Hepatocyte (in vitro differentiated cells): Measurements from ENCODE around the gene COL4A2.

Experiments
- CTCF ChIP-seq: fragments of 200-600 bp; sonication (generic); IDR thresholded peaks from 2 replicates; pipeline ENCODE4 v1.5.1; 2016; ENCODE audit warnings: antibody characterized with exemption, mild to moderate bottlenecking; ENCODE audit not compliant: poor library complexity
- EZH2 ChIP-seq: fragments of 200-600 bp; sonication (generic); IDR thresholded peaks from 2 replicates; pipeline ENCODE4 v1.6.1; 2016; ENCODE audit warnings: antibody characterized with exemption, mild to moderate bottlenecking, borderline replicate concordance

DNA sequence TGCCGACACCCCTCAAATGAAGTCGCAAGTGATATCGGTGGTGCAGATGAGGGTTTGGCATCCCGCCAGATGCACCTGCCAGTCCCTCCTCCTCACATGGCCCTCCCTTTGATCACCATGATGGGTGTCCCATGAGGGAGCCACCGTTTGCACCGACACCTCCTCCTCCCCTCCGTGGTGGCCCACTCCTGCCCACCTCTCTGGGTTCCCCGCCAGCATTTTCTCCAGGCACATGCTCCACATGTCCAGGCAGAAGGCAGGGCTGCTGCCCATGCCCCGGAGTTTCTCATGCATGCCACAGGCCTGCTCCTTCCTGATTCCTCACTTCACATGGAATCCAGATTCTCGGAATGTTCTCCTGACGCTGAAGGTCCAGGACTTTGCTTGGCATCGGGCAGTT, 49.3 kb downstream of the COL4A2 start:
- no peak for TF ChIP-seq CTCF
- TF ChIP-seq EZH2, result no peak
